ENCODE data around the gene SELENON.

SELENON gene

DNA sequence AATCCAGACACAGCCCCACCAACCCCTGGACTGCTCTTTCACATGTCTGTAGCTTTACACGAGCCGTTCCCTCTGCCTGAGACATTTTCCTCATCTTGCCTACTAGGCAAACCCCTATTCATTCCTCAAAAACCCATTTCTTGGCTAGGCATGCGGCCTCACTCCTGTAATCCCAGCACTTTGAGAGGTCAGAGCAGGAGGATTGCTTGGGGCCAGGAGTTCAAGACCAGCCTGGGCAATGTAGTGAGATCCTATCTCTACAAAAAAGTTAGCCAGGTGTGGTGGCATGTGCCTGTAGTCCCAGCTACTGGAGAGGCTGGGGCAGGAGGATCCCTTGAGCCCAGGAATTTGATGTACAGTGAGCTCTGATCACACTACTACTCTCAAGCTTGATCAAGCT, 64.4 kb downstream of the SELENON start:
- DNase-seq (ENCODE audit: low read depth, low spot score) = no peak

- DNase-seq (ENCODE audit: low read depth, low spot score) = no peak
Observed at GRCh38 chr1:25866288-25866687, 66.3 kb downstream of the SELENON start.

- no peak for DNase-seq (ENCODE audit: low read depth, low spot score)
Observed at GRCh38 chr1:25867210-25867991, 67.4 kb downstream of the SELENON start.
